A549 (cell line): Measurements from ENCODE around the gene ADPRS. TPM values are rescaled to one million over a fixed set of nuclear protein-coding genes. Genes with fewer than 3 reads are reported as not detected.
A peak's percentile ranks its signal among the peaks of the same experiment; 100 is the strongest.

ENCODE experiments used
- ATAC-seq, 2 experiments: fragments of 200-7000 bp in 1 of 2; fragments of >200 bp in 1 of 2; cut with Nextera tagmentation in 1 of 2; cut with Tn5 transposase in 1 of 2; 3 replicates each; pipeline versions ENCODE4 v1.8.0 to v1.9.1; 2018 to 2020; ENCODE audit warnings: mild to moderate bottlenecking in 1 of 2, moderate library complexity in 1 of 2
- CTCF ChIA-PET: fragments of 300-600 bp; sonication (Branson Sonifier 250); formaldehyde crosslinking; extraction: SDS; loops from one replicate; lab custom pipeline; 2021; ENCODE audit warnings: antibody characterized with exemption, inconsistent platforms; lab: Yijun Ruan, JAX
- POLR2A ChIA-PET: fragments of 350-600 bp; formaldehyde crosslinking; extraction: SDS; loops from one replicate; lab custom pipeline; 2021; ENCODE audit warnings: antibody characterized with exemption, inconsistent platforms; lab: Yijun Ruan, JAX
- DNase-seq, 2 experiments: peaks; one replicate each; pipeline versions ENCODE4 v3.0.0 to v3.0.0-alpha.2; 2011 to 2016; ENCODE audit warnings: low read depth in 1 of 2, low spot score in 1 of 2
- FAIRE-seq: peaks from 2 replicates; lab custom pipeline; 2011; peaks lifted over from hg19 to GRCh38; lab: Jason Lieb, UNC
- H3K27ac ChIP-seq, 2 experiments: fragments of >200 bp; sonication (Bioruptor Twin); formaldehyde crosslinking; 3 replicates each; pipeline ENCODE4 v1.5.1; 2016 to 2017
- H3K4me1 ChIP-seq: fragments of >200 bp; sonication (Bioruptor Twin); formaldehyde crosslinking; 3 replicates; pipeline ENCODE4 v1.6.1; 2016
- H3K4me2 ChIP-seq: fragments of >200 bp; sonication (Bioruptor Twin); formaldehyde crosslinking; 3 replicates; pipeline ENCODE4 v1.6.1; 2016
- H3K4me3 ChIP-seq: fragments of >200 bp; sonication (Bioruptor Twin); formaldehyde crosslinking; 3 replicates; pipeline ENCODE4 v1.5.1; 2016
- H3K9me3 ChIP-seq: fragments of >200 bp; sonication (Bioruptor Twin); formaldehyde crosslinking; 3 replicates; pipeline ENCODE4 v1.6.1; 2016
- CBX8 ChIP-seq: fragments of 200-600 bp; sonication (generic); IDR thresholded peaks from 2 replicates; pipeline ENCODE4 v1.6.1; 2016
- CHD4 ChIP-seq: fragments of 200-600 bp; sonication (generic); IDR thresholded peaks from 2 replicates; pipeline ENCODE4 v1.6.1; 2016; ENCODE audit warnings: antibody characterized with exemption, mild to moderate bottlenecking, borderline replicate concordance
- CTCF ChIP-seq: fragments of >200 bp; sonication (Bioruptor Twin); formaldehyde crosslinking; IDR thresholded peaks from 3 replicates; pipeline ENCODE4 v1.5.1; 2016
- EHF ChIP-seq: fragments of 250-450 bp; sonication (Bioruptor Pico); IDR thresholded peaks from 2 replicates; pipeline ENCODE4 v1.5.0; 2020; ENCODE audit warnings: mild to moderate bottlenecking
- FOSB ChIP-seq: fragments of 250-450 bp; sonication (Bioruptor Pico); IDR thresholded peaks from 2 replicates; pipeline ENCODE4 v1.5.0; 2020; ENCODE audit warnings: mild to moderate bottlenecking, moderate library complexity
- HES2 ChIP-seq: fragments of >200 bp; sonication (Bioruptor Twin); formaldehyde crosslinking; IDR thresholded peaks from 2 replicates; pipeline ENCODE4 v1.6.1; 2016
- HEYL ChIP-seq: fragments of 250-450 bp; sonication (Bioruptor Pico); IDR thresholded peaks from 2 replicates; pipeline ENCODE4 v1.8.0; 2021; ENCODE audit warnings: mild to moderate bottlenecking, moderate library complexity
- HOXA7 ChIP-seq: fragments of 250-450 bp; sonication (Bioruptor Pico); IDR thresholded peaks from 2 replicates; pipeline ENCODE4 v1.5.0; 2020; ENCODE audit warnings: mild to moderate bottlenecking, moderate library complexity
- JUNB ChIP-seq: fragments of >200 bp; sonication (Bioruptor Twin); formaldehyde crosslinking; IDR thresholded peaks from 2 replicates; pipeline ENCODE4 v1.6.1; 2016
- KDM1A ChIP-seq: fragments of 200-600 bp; sonication (generic); IDR thresholded peaks from 2 replicates; pipeline ENCODE4 v1.6.1; 2016; ENCODE audit warnings: low read depth, mild to moderate bottlenecking
- KDM5A ChIP-seq: fragments of 200-600 bp; sonication (generic); IDR thresholded peaks from 2 replicates; pipeline ENCODE4 v1.6.1; 2016; ENCODE audit warnings: antibody characterized with exemption, mild to moderate bottlenecking
- NFE2L2 ChIP-seq: fragments of 150-350 bp; conservative IDR thresholded peaks from 2 replicates; pipeline ENCODE4 v1.6.1; 2014; ENCODE audit warnings: low read length
- NR3C1 ChIP-seq: fragments of >200 bp; sonication (Bioruptor Twin); formaldehyde crosslinking; IDR thresholded peaks from 3 replicates; pipeline ENCODE4 v1.6.1; 2017
- PBX3 ChIP-seq: IDR thresholded peaks from 2 replicates; pipeline ENCODE4 v1.6.1; 2012
- PHF8 ChIP-seq: fragments of 200-600 bp; sonication (generic); IDR thresholded peaks from 2 replicates; pipeline ENCODE4 v1.6.1; 2016; ENCODE audit warnings: low read depth, mild to moderate bottlenecking, antibody characterized with exemption, moderate library complexity, borderline replicate concordance
- RARB ChIP-seq: fragments of 250-450 bp; sonication (Bioruptor Pico); IDR thresholded peaks from 2 replicates; pipeline ENCODE4 v1.8.0; 2021; ENCODE audit warnings: mild to moderate bottlenecking, moderate library complexity
- RCOR1 ChIP-seq: fragments of 150-350 bp; IDR thresholded peaks from 2 replicates; pipeline ENCODE4 v1.6.1; 2014; ENCODE audit warnings: antibody characterized with exemption, low read length, low read depth
- REST ChIP-seq: fragments of 200-600 bp; sonication (generic); IDR thresholded peaks from 2 replicates; pipeline ENCODE4 v1.6.1; 2016; ENCODE audit warnings: antibody characterized with exemption, mild to moderate bottlenecking, moderate library complexity
- RFX5 ChIP-seq: fragments of 450-650 bp; IDR thresholded peaks from 2 replicates; pipeline ENCODE4 v1.7.1; 2014; ENCODE audit warnings: antibody characterized with exemption, mild to moderate bottlenecking, moderate library complexity
- SMC3 ChIP-seq: fragments of >200 bp; sonication (Bioruptor Twin); formaldehyde crosslinking; IDR thresholded peaks from 3 replicates; pipeline ENCODE4 v1.6.1; 2018; ENCODE audit warnings: inconsistent platforms
- SREBF2 ChIP-seq: fragments of 450-650 bp; IDR thresholded peaks from 2 replicates; pipeline ENCODE4 v1.6.1; 2014; ENCODE audit warnings: mild to moderate bottlenecking, moderate library complexity
- TFCP2L1 ChIP-seq: fragments of 250-450 bp; sonication (Bioruptor Pico); IDR thresholded peaks from 2 replicates; pipeline ENCODE4 v1.5.0; 2021; ENCODE audit warnings: mild to moderate bottlenecking
- TP53 ChIP-seq: fragments of 250-450 bp; sonication (Bioruptor Pico); IDR thresholded peaks from 2 replicates; pipeline ENCODE4 v1.5.0; 2021; ENCODE audit warnings: mild to moderate bottlenecking, moderate library complexity
- ZC3H11A ChIP-seq: fragments of 450-650 bp; IDR thresholded peaks from 2 replicates; pipeline ENCODE4 v1.6.1; 2014; ENCODE audit warnings: antibody characterized with exemption, mild to moderate bottlenecking
- ZFP36 ChIP-seq: fragments of 450-650 bp; IDR thresholded peaks from 2 replicates; pipeline ENCODE4 v1.6.1; 2014; ENCODE audit warnings: borderline replicate concordance; ENCODE audit not compliant: partially characterized antibody
- ZNF302 ChIP-seq: fragments of 250-450 bp; sonication (Bioruptor Pico); IDR thresholded peaks from 2 replicates; pipeline ENCODE4 v1.9.0; 2021; ENCODE audit warnings: inconsistent platforms, mild to moderate bottlenecking, moderate library complexity
- WGBS: methylation state at CpG from one replicate; pipeline ENCODE4 v1.1.6; 2017; ENCODE audit errors: missing lambda C conversion rate; 5-methylcytosine and 5-hydroxymethylcytosine counted together
- polyA plus RNA-seq, 4 experiments: library from polyadenylated mRNA; depleted of rRNA in 3 of 4; stranded (reverse); fragments of >200 nt; fragmentation: RNase III in 1 of 4; extraction: RNeasy Plus Mini Kit Qiagen cat#74134 plus additional on column Dnase treatment in 1 of 4; gene quantifications; 2 replicates in 3 of 4; 3 replicates in 1 of 4; pipeline ENCODE4 v1.2.3, GENCODE V29; 2011 to 2017

Gene ADPRS
- polyA plus RNA-seq, 2 of the 4 experiments (the other 2 are of a cell fraction) = 14.6 to 15.2 TPM

DNA sequence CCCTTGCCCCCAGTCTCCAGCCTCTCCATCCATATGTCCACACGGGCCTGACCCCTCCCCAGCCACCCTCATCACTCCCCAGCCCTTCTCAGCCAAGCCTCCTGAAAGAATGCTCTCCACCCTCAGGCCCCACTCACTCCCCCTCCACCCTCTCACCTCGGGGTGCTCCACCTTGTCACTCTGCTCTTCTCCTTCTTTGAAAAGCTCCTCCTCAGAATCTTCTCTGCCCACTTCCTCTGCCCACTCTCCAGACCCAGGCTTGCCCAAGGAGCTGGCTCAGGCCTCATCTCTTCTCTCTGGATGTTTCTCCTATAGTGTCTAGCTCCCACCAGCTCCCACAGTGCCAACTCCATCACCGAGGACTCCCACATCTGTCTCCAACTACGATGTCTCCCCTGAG is 22.5 kb downstream of the ADPRS start:
- H3K4me1 ChIP-seq = no peaks in the 10 kb centered on the region
- no peaks in the 10 kb centered on the region for H3K9me3 ChIP-seq
- ATAC-seq (no peak), DNase-seq (no peak), FAIRE-seq (no peak)
- ChIA-PET CTCF (interaction anchor here (1.0 to 2.7 kb wide), 3 partner anchors 12 to 175 kb away, joined by 4 to 15 read pairs (median 6); no protein-coding TSS in a partner anchor), POLR2A (no interaction called here)
- no peak overlapping the region for H3K4me3 ChIP-seq
- no peak overlapping the region for H3K4me2 ChIP-seq
- no peak overlapping the region for H3K27ac ChIP-seq
- TF ChIP-seq PBX3 = no peak
- no peak for TF ChIP-seq RARB (CRISPR knock-in tag)
- TF ChIP-seq EHF (CRISPR knock-in tag) = no peak
- no peak for TF ChIP-seq FOSB (CRISPR knock-in tag)
- TF ChIP-seq ZNF302 (CRISPR knock-in tag) = no peak
- TF ChIP-seq KDM5A = no peak
- WGBS = 56% methylated on average over 4 of the region's 4 CpGs

GRCh38 chr1:36112823-36113222 is 24.1 kb downstream of the ADPRS start:
- FAIRE-seq (no peak), DNase-seq (no peak), ATAC-seq (peak in 1 of 2 experiments; percentile 24; a peak in 1 of 6 replicates)
- H3K9me3 ChIP-seq = no peaks in the 10 kb centered on the region
- no peak for TF ChIP-seq NR3C1
- TF ChIP-seq RFX5 = no peak
- peak; percentile 47 for TF ChIP-seq ZFP36
- TF ChIP-seq SMC3 = no peak
- H3K4me2 ChIP-seq = no peak overlapping the region
- no peak overlapping the region for H3K4me3 ChIP-seq
- POLR2A ChIA-PET = no interaction called here
- H3K27ac ChIP-seq = no peak overlapping the region
- no peaks in the 10 kb centered on the region for H3K4me1 ChIP-seq
- CTCF ChIA-PET = interaction anchor here (0.8 to 8.0 kb wide), 2 partner anchors 13 to 22 kb away, joined by 3 to 49 read pairs; no protein-coding TSS in a partner anchor
- WGBS = 68% methylated on average over 9 of the region's 9 CpGs

GRCh38 chr1:36114371-36114770 is 25.7 kb downstream of the ADPRS start:
- H3K4me1 ChIP-seq = no peaks in the 10 kb centered on the region
- no peak for DNase-seq
- no peaks in the 10 kb centered on the region for H3K9me3 ChIP-seq
- CTCF ChIA-PET = interaction anchor here (0.6 to 8.0 kb wide), 4 partner anchors 20 to 257 kb away, joined by 3 to 49 read pairs (median 4); no protein-coding TSS in a partner anchor
- POLR2A ChIA-PET = no interaction called here
- no peak for FAIRE-seq
- H3K4me2 ChIP-seq = no peak overlapping the region
- ATAC-seq = no peak
- H3K27ac ChIP-seq = no peak overlapping the region
- WGBS = 44% methylated on average over 5 of the region's 5 CpGs
- TF ChIP-seq HES2 = no peak
- no peak for TF ChIP-seq CTCF
- TF ChIP-seq ZNF302 (CRISPR knock-in tag) = no peak
- no peak for TF ChIP-seq REST
- no peak for TF ChIP-seq PHF8
- TF ChIP-seq RCOR1 = no peak
- no peak for TF ChIP-seq TFCP2L1 (CRISPR knock-in tag)
- no peak for TF ChIP-seq HEYL
- no peak for TF ChIP-seq CBX8
- no peak for TF ChIP-seq JUNB
- TF ChIP-seq SREBF2 = no peak
- TF ChIP-seq TP53 = no peak
- no peak for TF ChIP-seq ZC3H11A
- TF ChIP-seq HOXA7 = no peak
- TF ChIP-seq KDM1A = no peak
- TF ChIP-seq CHD4 = no peak
- no peak for TF ChIP-seq NFE2L2
- TF ChIP-seq, all 56 proteins: peak for 0
- H3K4me3 ChIP-seq = no peak overlapping the region
